Loucy (cell line): ENCODE results near the gene ATF1.

ENCODE experiments used
- CTCF ChIP-seq: fragments of 200-600 bp; sonication (generic); conservative IDR thresholded peaks from 2 replicates; pipeline ENCODE4 v1.5.1; 2014; ENCODE audit warnings: mild to moderate bottlenecking, antibody characterized with exemption, low read length
- EZH2phosphoT487 ChIP-seq: fragments of 200-600 bp; IDR thresholded peaks from 2 replicates; pipeline ENCODE4 v1.6.1; 2018; ENCODE audit warnings: antibody characterized with exemption, mild to moderate bottlenecking, moderate library complexity, borderline replicate concordance

DNA sequence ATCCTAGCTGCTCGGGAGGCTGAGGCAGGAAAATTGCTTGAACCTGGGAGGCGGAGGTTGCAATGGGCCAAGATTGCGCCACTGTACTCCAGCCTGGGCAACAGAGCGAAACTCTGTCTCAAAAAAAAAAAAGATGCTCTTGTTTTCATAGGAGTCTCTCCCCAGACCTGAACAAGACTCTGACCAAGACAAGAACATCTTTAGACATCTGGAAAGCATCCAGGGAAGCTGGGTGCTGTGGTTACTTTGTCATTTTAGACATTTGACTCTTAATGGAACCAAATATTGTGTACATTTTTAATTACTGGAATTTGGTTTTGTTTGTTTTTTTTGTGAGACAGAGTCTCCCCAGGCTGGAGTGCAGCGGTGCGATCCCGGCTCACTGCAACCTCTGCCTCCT is 21.1 kb upstream of the ATF1 start:
- no peak for TF ChIP-seq CTCF
- TF ChIP-seq EZH2phosphoT487: no peak
